Neural progenitor cell (in vitro differentiated cells): ENCODE results near the gene TRIM36. TPM values are rescaled to one million over a fixed set of nuclear protein-coding genes. Genes with fewer than 3 reads are reported as not detected.

Experiments used
- DNase-seq: peaks from one replicate; pipeline ENCODE4 v3.0.0-alpha.2; 2016; ENCODE audit warnings: low spot score
- H2AFZ ChIP-seq: fragments of 200-600 bp; sonication (generic); replicated peaks from 2 replicates; pipeline ENCODE4 v1.6.1; 2016; ENCODE audit warnings: antibody characterized with exemption
- H3F3A ChIP-seq: fragments of 200-600 bp; sonication (generic); 2 replicates; pipeline ENCODE4 v1.6.1; 2016; ENCODE audit warnings: antibody characterized with exemption, low read depth
- H3K27ac ChIP-seq: fragments of 200-600 bp; sonication (generic); 2 replicates; pipeline ENCODE4 v1.5.1; 2016; ENCODE audit warnings: mild to moderate bottlenecking
- H3K27me3 ChIP-seq: fragments of 200-600 bp; sonication (generic); 2 replicates; pipeline ENCODE4 v1.6.1; 2016; ENCODE audit warnings: mild to moderate bottlenecking, moderate library complexity
- H3K36me3 ChIP-seq: fragments of 200-600 bp; sonication (generic); 2 replicates; pipeline ENCODE4 v1.5.1; 2016
- H3K4me1 ChIP-seq: fragments of 200-600 bp; sonication (generic); 2 replicates; pipeline ENCODE4 v1.6.1; 2016; ENCODE audit warnings: mixed run types
- H3K4me2 ChIP-seq: fragments of 200-600 bp; sonication (generic); 2 replicates; pipeline ENCODE4 v1.6.1; 2016
- H3K4me3 ChIP-seq: fragments of 200-600 bp; sonication (generic); 2 replicates; pipeline ENCODE4 v1.5.1; 2016
- H3K79me2 ChIP-seq: fragments of 200-600 bp; sonication (generic); 2 replicates; pipeline ENCODE4 v1.6.1; 2016; ENCODE audit warnings: low read depth
- H3K9ac ChIP-seq: fragments of 200-600 bp; sonication (generic); 2 replicates; pipeline ENCODE4 v1.6.1; 2016
- H3K9me3 ChIP-seq: fragments of 200-600 bp; sonication (generic); 2 replicates; pipeline ENCODE4 v1.5.1; 2016; ENCODE audit warnings: low read depth
- H4K20me1 ChIP-seq: fragments of 200-600 bp; sonication (generic); 2 replicates; pipeline ENCODE4 v1.6.1; 2016; ENCODE audit warnings: low read depth
- H3K27ac Mint-ChIP-seq: 3 replicates; pipeline ENCODE4 v1.8.0; 2021; ENCODE audit warnings: mixed read lengths
- H3K27me3 Mint-ChIP-seq: 2 replicates; pipeline ENCODE4 v1.8.0; 2022; ENCODE audit warnings: low read depth, mild to moderate bottlenecking, inconsistent platforms, moderate library complexity, mixed read lengths; ENCODE audit not compliant: insufficient read depth
- H3K36me3 Mint-ChIP-seq: 3 replicates; pipeline ENCODE4 v1.8.0; 2021; ENCODE audit warnings: mixed read lengths
- H3K4me1 Mint-ChIP-seq: 3 replicates; pipeline ENCODE4 v1.8.0; 2021; ENCODE audit warnings: mixed read lengths
- H3K4me3 Mint-ChIP-seq: 3 replicates; pipeline ENCODE4 v1.8.0; 2021; ENCODE audit warnings: mild to moderate bottlenecking, moderate library complexity, mixed read lengths
- H3K9me3 Mint-ChIP-seq: 3 replicates; pipeline ENCODE4 v1.8.0; 2020; ENCODE audit warnings: mixed read lengths
- CTCF ChIP-seq: fragments of 200-600 bp; sonication (generic); IDR thresholded peaks from 2 replicates; pipeline ENCODE4 v1.5.1; 2017; ENCODE audit warnings: antibody characterized with exemption, mild to moderate bottlenecking
- EZH2 ChIP-seq: fragments of 200-600 bp; sonication (generic); IDR thresholded peaks from 2 replicates; pipeline ENCODE4 v1.6.1; 2017; ENCODE audit warnings: antibody characterized with exemption, mild to moderate bottlenecking, moderate library complexity
- EZH2phosphoT487 ChIP-seq: fragments of 200-600 bp; sonication (generic); IDR thresholded peaks from 2 replicates; pipeline ENCODE4 v1.6.1; 2017; ENCODE audit warnings: antibody characterized with exemption
- total RNA-seq: library from RNA; depleted of rRNA; stranded (reverse); fragments of >200 nt; gene quantifications from 2 replicates; pipeline ENCODE4 v1.2.3, GENCODE V29; 2015; ENCODE audit warnings: low replicate concordance

TRIM36 gene
- total RNA-seq, 1 donor from 2014 or later: 42.6 TPM

GRCh38 chr5:115165790-115166189 lies 3.9 kb downstream of the TRIM36 start:
- Mint-ChIP-seq H3K9me3 (peaks cover 36% of the 10 kb centered on the region), H3K27ac (no peak overlapping the region), H3K36me3 (peaks cover 16% of the 10 kb centered on the region), H3K27me3 (peaks cover under 1% of the 10 kb centered on the region), H3K4me3 (no peak overlapping the region), H3K4me1 (peaks cover 5% of the 10 kb centered on the region)
- Histone ChIP-seq H3K79me2 (peaks cover 52% of the 10 kb centered on the region), H3F3A (peaks cover 22% of the 10 kb centered on the region), H3K36me3 (no peaks in the 10 kb centered on the region), H3K9me3 (no peaks in the 10 kb centered on the region), H3K4me1 (peaks cover 9% of the 10 kb centered on the region), H4K20me1 (peaks cover 6% of the 10 kb centered on the region), H3K4me3 (no peak overlapping the region), H3K9ac (no peak overlapping the region), H3K27me3 (peaks cover 5% of the 10 kb centered on the region), H3K4me2 (no peak overlapping the region), H3K27ac (no peak overlapping the region), H2AFZ (no peak overlapping the region)
- TF ChIP-seq EZH2: no peak
- no peak for TF ChIP-seq CTCF
- no peak for TF ChIP-seq EZH2phosphoT487
- DNase-seq: no peak

- Histone ChIP-seq H3K4me2 (no peak overlapping the region), H3K4me1 (no peaks in the 10 kb centered on the region), H3F3A (no peaks in the 10 kb centered on the region), H3K27me3 (no peaks in the 10 kb centered on the region), H3K79me2 (peaks cover 26% of the 10 kb centered on the region), H4K20me1 (no peaks in the 10 kb centered on the region), H3K4me3 (no peak overlapping the region), H3K9ac (no peak overlapping the region), H3K9me3 (no peaks in the 10 kb centered on the region), H3K36me3 (no peaks in the 10 kb centered on the region), H3K27ac (no peak overlapping the region), H2AFZ (no peak overlapping the region)
- H3K36me3 Mint-ChIP-seq: peaks cover 9% of the 10 kb centered on the region
- no peak overlapping the region for H3K4me3 Mint-ChIP-seq
- H3K27ac Mint-ChIP-seq: no peak overlapping the region
- H3K27me3 Mint-ChIP-seq: no peaks in the 10 kb centered on the region
- TF ChIP-seq CTCF: no peak
- TF ChIP-seq EZH2phosphoT487: no peak
- TF ChIP-seq EZH2: no peak
- no peak for DNase-seq
- H3K9me3 Mint-ChIP-seq: peaks cover 28% of the 10 kb centered on the region
- no peaks in the 10 kb centered on the region for H3K4me1 Mint-ChIP-seq
Measured at GRCh38 chr5:115160975-115161475, 8.7 kb downstream of the TRIM36 start.

- no peak overlapping the region for H3K9ac ChIP-seq
- Mint-ChIP-seq H3K27me3 (no peaks in the 10 kb centered on the region), H3K4me1 (no peaks in the 10 kb centered on the region), H3K27ac (no peak overlapping the region), H3K36me3 (peaks cover 15% of the 10 kb centered on the region), H3K4me3 (no peak overlapping the region), H3K9me3 (peaks cover 43% of the 10 kb centered on the region)
- no peaks in the 10 kb centered on the region for H3K27me3 ChIP-seq
- H3K4me1 ChIP-seq: peaks cover 5% of the 10 kb centered on the region
- DNase-seq: peak; percentile 16
- peaks cover 3% of the 10 kb centered on the region for H3K36me3 ChIP-seq
- H3K79me2 ChIP-seq: peaks cover 34% of the 10 kb centered on the region
- H3K4me3 ChIP-seq: no peak overlapping the region
- H3K4me2 ChIP-seq: no peak overlapping the region
- no peak overlapping the region for H3K27ac ChIP-seq
- TF ChIP-seq CTCF: no peak
- TF ChIP-seq EZH2: no peak
- TF ChIP-seq EZH2phosphoT487: no peak
- H3F3A ChIP-seq: no peaks in the 10 kb centered on the region
- H2AFZ ChIP-seq: no peak overlapping the region
- H4K20me1 ChIP-seq: no peaks in the 10 kb centered on the region
- peaks cover 12% of the 10 kb centered on the region for H3K9me3 ChIP-seq
Measured at GRCh38 chr5:115151208-115151805, 18.4 kb downstream of the TRIM36 start.
